IPS-18c (cell line): ENCODE measurements around the gene ITPK1.

Experiments
- H3K4me3 ChIP-seq: 2 replicates; pipeline ENCODE4 v1.7.0; 2013; ENCODE audit warnings: low read depth, mild to moderate bottlenecking, low read length, moderate library complexity; ENCODE audit not compliant: insufficient read depth
- H3K9me3 ChIP-seq: one replicate; pipeline ENCODE4 v1.6.1; 2013; ENCODE audit warnings: mild to moderate bottlenecking, low read length, moderate library complexity; ENCODE audit not compliant: control insufficient read depth, insufficient read depth

ITPK1 gene

GRCh38 chr14:92940543-92940942, 175.2 kb downstream of the ITPK1 start:
- Histone ChIP-seq H3K9me3 (no peaks in the 10 kb centered on the region), H3K4me3 (no peak overlapping the region)

GRCh38 chr14:92939699-92940098, 176.0 kb downstream of the ITPK1 start:
- Histone ChIP-seq H3K4me3 (no peak overlapping the region), H3K9me3 (no peaks in the 10 kb centered on the region)

GRCh38 chr14:92938890-92939671, 176.6 kb downstream of the ITPK1 start:
- H3K9me3 ChIP-seq = no peaks in the 10 kb centered on the region
- H3K4me3 ChIP-seq = no peak overlapping the region

GRCh38 chr14:92938235-92938875, 177.4 kb downstream of the ITPK1 start:
- Histone ChIP-seq H3K4me3 (no peak overlapping the region), H3K9me3 (no peaks in the 10 kb centered on the region)

- H3K9me3 ChIP-seq = no peaks in the 10 kb centered on the region
- no peak overlapping the region for H3K4me3 ChIP-seq
These were observed 178.4 kb downstream of the ITPK1 start for GRCh38 chr14:92937051-92937937.

GRCh38 chr14:92936085-92936484, 179.6 kb downstream of the ITPK1 start:
- Histone ChIP-seq H3K4me3 (no peak overlapping the region), H3K9me3 (no peaks in the 10 kb centered on the region)

- Histone ChIP-seq H3K4me3 (no peak overlapping the region), H3K9me3 (no peaks in the 10 kb centered on the region)
These were observed 180.3 kb downstream of the ITPK1 start for GRCh38 chr14:92935446-92935845.

GRCh38 chr14:92934196-92935085, 181.3 kb downstream of the ITPK1 start:
- no peak overlapping the region for H3K4me3 ChIP-seq
- no peaks in the 10 kb centered on the region for H3K9me3 ChIP-seq

- Histone ChIP-seq H3K4me3 (no peak overlapping the region), H3K9me3 (no peaks in the 10 kb centered on the region)
These were observed 182.2 kb downstream of the ITPK1 start for GRCh38 chr14:92933481-92933880.

- Histone ChIP-seq H3K9me3 (no peaks in the 10 kb centered on the region), H3K4me3 (no peak overlapping the region)
These were observed 183.0 kb downstream of the ITPK1 start for GRCh38 chr14:92932448-92933395.

GRCh38 chr14:92931681-92932447, 183.9 kb downstream of the ITPK1 start:
- Histone ChIP-seq H3K4me3 (no peak overlapping the region), H3K9me3 (no peaks in the 10 kb centered on the region)

GRCh38 chr14:92930737-92931602, 184.8 kb downstream of the ITPK1 start:
- no peak overlapping the region for H3K4me3 ChIP-seq
- no peaks in the 10 kb centered on the region for H3K9me3 ChIP-seq

- Histone ChIP-seq H3K9me3 (peaks cover 1% of the 10 kb centered on the region), H3K4me3 (no peak overlapping the region)
These were observed 185.8 kb downstream of the ITPK1 start for GRCh38 chr14:92929689-92930608.
